HG02852 (cell line): ENCODE measurements around the gene KATNB1.
"Not testable (repeated sequence)": the region's sequence is repeated elsewhere in the genome, so short reads cannot be mapped to it uniquely, and the experiment has no call there.

Experiments used
- ATAC-seq: cut with Tn5 transposase; IDR thresholded peaks from one replicate; pipeline ENCODE4 v1.9.1; 2021; ENCODE audit warnings: mild to moderate bottlenecking, moderate library complexity; ENCODE audit not compliant: unreplicated experiment

The KATNB1 gene

GRCh38 chr16:57700781-57701551, 34.6 kb upstream of the KATNB1 start:
- no peak for ATAC-seq

- ATAC-seq, result no peak
Observed at GRCh38 chr16:57701759-57702371, 33.7 kb upstream of the KATNB1 start.

GRCh38 chr16:57703416-57704010, 32.1 kb upstream of the KATNB1 start:
- no peak for ATAC-seq

DNA sequence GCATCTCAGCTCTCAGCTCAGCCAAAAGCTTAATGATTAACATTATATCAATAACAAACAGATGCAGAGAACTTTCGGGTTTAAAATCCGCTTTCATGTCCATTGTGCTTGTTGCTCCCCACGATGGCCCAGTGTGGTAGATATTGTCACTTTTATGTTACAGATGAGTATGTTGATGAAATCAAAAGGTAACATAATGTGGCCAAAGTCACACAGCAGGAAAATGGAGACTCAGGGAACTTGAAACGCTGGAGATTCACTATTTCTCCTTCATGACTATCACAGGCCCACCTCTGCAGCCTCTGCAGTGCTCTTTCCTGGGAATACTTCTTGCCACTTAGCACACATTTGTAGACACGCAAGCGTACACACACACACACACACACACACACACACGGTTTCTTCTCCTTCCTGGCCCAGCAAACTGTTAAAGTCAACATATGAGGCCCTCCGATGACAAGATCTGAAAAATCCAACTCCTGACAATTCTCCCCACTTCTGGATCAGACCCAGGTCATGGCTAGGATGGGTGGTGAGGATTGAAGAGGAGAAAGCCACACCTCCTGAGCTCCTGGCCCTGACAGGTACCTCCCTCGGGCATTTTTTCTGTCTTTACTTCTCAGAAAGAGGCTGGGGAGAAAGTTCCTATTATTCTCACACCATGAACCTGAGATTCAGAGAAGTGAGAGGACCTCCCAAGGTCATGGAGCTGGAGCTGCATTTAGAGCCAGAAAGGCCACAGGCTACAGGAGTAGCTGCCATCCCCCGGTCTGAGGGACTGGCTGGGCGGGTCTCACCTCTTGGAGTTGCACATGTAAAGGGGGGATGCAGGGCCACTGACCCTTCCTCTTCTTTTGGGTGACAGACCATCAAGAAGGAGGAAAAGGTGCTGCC, 31.3 kb upstream of the KATNB1 start:
- ATAC-seq, result no peak

GRCh38 chr16:57704905-57705852, 30.4 kb upstream of the KATNB1 start:
- ATAC-seq, result no peak

- ATAC-seq, result no peak
Observed at GRCh38 chr16:57706717-57707116, 28.9 kb upstream of the KATNB1 start.

DNA sequence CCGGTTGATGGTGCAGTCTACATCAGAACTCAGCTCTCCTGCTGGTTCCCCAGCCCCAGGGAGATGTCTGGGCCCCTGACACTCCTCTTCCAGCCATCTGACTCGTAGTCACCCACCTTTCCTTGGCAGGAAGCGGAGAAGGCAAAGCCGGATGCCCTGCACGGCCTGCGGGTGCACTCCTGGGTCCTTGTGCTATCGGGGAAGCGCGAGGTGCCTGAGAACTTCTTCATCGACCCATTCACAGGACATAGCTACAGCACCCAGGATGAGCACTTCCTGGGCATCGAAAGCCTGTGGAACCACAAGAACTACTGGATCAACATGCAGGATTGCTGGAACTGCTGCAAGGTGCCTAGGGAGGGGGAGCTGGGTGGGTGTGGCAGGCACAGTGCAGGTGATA, 28.2 kb upstream of the KATNB1 start:
- ATAC-seq, result no peak

DNA sequence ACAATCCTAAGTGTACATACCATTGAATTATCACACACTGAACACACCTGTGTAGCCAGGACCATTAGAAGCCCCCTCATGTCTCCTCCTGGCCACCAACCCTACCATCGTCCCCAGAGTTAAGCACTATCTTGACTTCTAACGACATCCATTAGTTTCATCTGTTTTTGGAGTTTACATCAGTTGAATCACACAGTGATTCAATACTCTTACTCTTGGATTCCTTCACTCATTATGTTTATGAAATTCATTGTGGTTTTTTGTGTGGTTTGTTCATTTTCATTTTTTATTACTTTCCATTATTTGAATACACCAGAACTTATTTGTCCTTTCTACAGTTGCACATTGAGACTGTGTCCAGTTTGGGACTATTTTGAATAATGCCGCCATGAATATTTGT, 27.4 kb upstream of the KATNB1 start:
- no peak for ATAC-seq

DNA sequence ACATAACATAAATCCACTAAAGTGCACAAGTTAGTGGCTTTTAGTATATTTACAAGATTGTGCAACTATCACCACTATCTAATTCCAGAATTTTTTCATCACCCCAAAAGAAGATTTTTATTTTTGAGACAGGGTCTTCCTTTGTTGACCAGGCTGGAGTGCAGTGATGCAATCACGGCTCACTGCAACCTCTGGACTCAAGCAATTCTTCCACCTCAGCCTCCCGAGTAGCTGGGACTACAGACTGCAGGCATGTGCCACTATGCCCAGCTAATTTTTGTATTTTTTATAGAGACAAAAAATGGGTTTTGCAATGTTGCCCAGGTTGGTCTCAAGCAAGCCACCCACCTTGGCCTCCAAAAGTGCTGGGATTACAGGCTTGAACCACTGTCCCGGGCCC, 25.9 kb upstream of the KATNB1 start:
- no peak for ATAC-seq

DNA sequence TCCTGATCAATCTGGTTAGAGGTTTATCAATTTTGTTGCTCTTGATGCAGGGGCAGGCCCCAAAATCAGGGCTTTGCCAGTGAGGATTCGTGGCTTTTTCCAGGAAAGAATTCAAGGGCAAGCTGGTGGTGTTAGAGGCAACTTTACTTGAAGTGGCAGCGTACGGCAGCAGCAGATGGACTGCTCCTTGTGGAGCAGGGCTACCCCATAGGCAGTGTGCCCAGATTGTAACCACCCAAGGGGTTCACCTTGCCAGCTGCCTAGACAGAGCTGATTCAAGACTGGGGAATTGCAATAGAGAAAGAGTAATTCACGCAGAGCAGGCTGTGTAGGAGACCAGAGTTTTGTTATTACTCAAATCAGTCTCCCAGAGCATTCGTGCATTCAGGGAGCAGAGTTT, 24.2 kb upstream of the KATNB1 start:
- ATAC-seq, result no peak

- no peak for ATAC-seq
Observed at GRCh38 chr16:57711993-57712392, 23.6 kb upstream of the KATNB1 start.

DNA sequence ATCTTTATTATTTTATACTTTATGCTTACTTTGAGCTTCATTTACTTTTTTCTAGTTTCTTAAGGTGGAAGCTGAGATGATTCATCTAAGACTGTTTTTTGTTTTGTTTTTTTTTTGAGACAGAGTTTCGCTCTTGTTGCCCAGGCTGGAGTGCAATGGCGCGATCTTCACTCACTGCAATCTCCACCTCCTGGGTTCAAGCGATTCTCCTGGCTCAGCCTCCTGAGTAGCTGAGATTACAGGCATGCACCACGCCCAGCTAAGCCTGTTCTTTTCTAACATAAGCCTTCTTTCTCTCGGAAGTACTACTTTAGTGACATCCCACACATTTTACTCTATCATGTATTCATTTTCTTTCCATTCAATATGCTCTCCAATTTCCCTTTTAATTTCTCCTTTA, 23.0 kb upstream of the KATNB1 start:
- not testable (repeated sequence) for ATAC-seq

- no peak for ATAC-seq
Observed at GRCh38 chr16:57713596-57713995, 22.0 kb upstream of the KATNB1 start.

DNA sequence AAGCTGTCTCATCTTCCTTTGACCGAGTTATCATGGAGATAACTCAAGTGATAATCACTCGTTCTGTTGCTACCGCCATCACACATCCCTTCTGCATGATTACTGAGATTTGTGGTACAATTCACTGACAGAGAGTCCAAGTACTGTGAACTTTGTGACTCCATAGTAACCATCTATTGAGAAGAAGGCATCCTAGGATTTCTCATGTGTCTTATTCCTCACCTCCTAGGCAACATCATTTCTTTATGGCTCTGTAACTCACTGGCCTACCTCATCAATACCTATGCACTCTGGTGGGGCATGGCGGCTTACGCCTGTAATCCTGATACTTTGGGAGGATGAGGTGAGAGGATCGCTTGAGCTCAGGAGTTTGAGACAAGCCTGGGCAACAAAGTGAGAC, 21.5 kb upstream of the KATNB1 start:
- ATAC-seq, result no peak

GRCh38 chr16:57720142-57720575, 15.4 kb upstream of the KATNB1 start:
- ATAC-seq, result no peak

- ATAC-seq, result no peak
Observed at GRCh38 chr16:57721356-57722209, 14.0 kb upstream of the KATNB1 start.

- ATAC-seq, result no peak
Observed at GRCh38 chr16:57722210-57722499, 13.4 kb upstream of the KATNB1 start.

DNA sequence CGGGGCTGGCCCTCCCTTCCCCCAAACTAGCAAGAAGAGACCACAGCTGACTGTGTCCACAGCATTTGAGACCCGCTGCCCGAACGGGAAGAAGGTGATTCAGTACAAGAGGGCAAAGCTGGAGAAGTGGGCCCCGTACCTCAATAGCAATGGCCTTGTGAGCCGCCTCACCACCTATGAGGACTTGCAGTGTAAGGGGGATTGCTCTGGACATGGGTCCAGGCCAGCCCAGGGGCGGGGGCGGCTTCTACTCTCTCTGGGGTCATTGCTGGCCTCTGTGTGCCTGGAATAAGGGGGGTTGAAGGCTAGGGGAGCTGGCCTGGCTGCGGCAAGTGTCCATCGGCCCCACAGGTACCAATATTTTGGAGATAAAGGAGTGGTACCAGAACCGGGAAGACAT, 12.9 kb upstream of the KATNB1 start:
- no peak for ATAC-seq

GRCh38 chr16:57723170-57723569, 12.4 kb upstream of the KATNB1 start:
- no peak for ATAC-seq
